ENCODE results near the gene KCNIP4. TPM values are rescaled to one million over a fixed set of nuclear protein-coding genes. Genes with fewer than 3 reads are reported as not detected.

Gene KCNIP4
- total and polyA plus RNA-seq, 2 experiments from 2014 or later, result 0.14 to 0.63 TPM

DNA sequence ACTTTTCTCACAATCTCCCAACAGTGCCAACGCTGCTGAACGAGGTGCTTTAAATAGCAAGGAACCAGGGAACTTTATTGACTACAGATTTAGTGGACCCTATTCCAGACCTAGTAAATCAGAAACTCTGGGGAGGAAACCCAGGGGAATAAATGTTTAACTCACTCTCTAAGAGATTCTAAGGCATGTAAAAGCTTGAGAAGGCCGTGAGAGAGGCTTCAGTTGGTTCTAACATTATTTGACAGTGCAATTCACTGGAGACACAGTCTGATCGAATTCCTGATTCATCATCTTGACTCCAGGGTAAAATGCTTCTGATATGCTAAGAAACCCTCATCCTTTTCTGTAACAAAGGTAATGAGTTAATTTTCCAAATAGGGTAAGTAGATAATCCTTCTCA lies 494.4 kb downstream of the KCNIP4 start:
- Histone ChIP-seq H3K27ac (ENCODE audit: low read depth) (no peak overlapping the region), H3K79me2 (replicated peaks; ENCODE audit: insufficient read depth) (no peaks in the 10 kb centered on the region), H3K9me2 (ENCODE audit: insufficient read depth) (no peaks in the 10 kb centered on the region), H3K36me3 (ENCODE audit: insufficient read depth) (no peaks in the 10 kb centered on the region), H3K4me2 (no peak overlapping the region), H4K20me1 (replicated peaks; ENCODE audit: insufficient read depth) (no peaks in the 10 kb centered on the region), H3K4me3 (no peak overlapping the region), H3F3A (replicated peaks; ENCODE audit: low read depth) (no peaks in the 10 kb centered on the region), H3K4me1 (ENCODE audit: insufficient read depth) (no peaks in the 10 kb centered on the region), H2AFZ (no peak overlapping the region; the same call in 1 of the 2 replicates), H3K27me3 (ENCODE audit: insufficient read depth) (no peaks in the 10 kb centered on the region)
- ATAC-seq, result no peak
- DNase-seq (ENCODE audit: low spot score), result no peak
- Mint-ChIP-seq H3K4me3 (no peak overlapping the region), H3K4me1 (no peaks in the 10 kb centered on the region), H3K27ac (no peak overlapping the region), H3K36me3 (ENCODE audit: low read depth) (no peaks in the 10 kb centered on the region), H3K27me3 (ENCODE audit: insufficient read depth, low read depth, poor library complexity) (no peaks in the 10 kb centered on the region), H3K9me3 (no peaks in the 10 kb centered on the region)
- TF ChIP-seq EZH2phosphoT487 (IDR thresholded peaks at IDR 0.05; ENCODE audit: unreplicated experiment), result no peak

DNA sequence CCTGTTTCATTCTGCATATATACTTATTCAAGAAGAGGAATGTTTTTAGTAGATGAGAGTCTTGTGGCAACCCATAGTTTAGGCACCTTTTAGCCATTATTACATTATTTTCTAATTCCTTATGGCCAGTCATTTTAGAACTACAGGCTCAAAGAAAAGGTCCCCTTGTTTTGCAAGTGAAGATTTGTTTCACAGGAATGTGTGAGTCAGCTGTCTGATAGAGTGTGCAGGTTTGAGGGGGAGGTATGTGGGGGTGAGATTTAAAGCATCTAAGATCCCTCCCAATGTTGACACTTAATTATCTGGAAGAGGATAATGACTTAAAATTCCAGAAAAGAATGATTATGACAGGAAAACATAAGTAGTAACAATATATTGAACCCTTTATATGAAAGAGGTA lies 495.6 kb downstream of the KCNIP4 start:
- no peak for DNase-seq (ENCODE audit: low spot score)
- Mint-ChIP-seq H3K27ac (no peak overlapping the region), H3K27me3 (ENCODE audit: insufficient read depth, low read depth, poor library complexity) (no peaks in the 10 kb centered on the region), H3K4me3 (no peak overlapping the region), H3K4me1 (no peaks in the 10 kb centered on the region), H3K36me3 (ENCODE audit: low read depth) (no peaks in the 10 kb centered on the region), H3K9me3 (no peaks in the 10 kb centered on the region)
- H3K4me1 ChIP-seq (ENCODE audit: insufficient read depth), result no peaks in the 10 kb centered on the region
- H3K27ac ChIP-seq (ENCODE audit: low read depth), result no peak overlapping the region
- no peak overlapping the region for H2AFZ ChIP-seq
- no peak for ATAC-seq
- H3K36me3 ChIP-seq (ENCODE audit: insufficient read depth), result no peaks in the 10 kb centered on the region
- H3K4me2 ChIP-seq, result no peak overlapping the region
- H3K4me3 ChIP-seq, result no peak overlapping the region
- no peaks in the 10 kb centered on the region for H4K20me1 ChIP-seq (replicated peaks; ENCODE audit: insufficient read depth)
- no peaks in the 10 kb centered on the region for H3K79me2 ChIP-seq (replicated peaks; ENCODE audit: insufficient read depth)
- no peaks in the 10 kb centered on the region for H3K27me3 ChIP-seq (ENCODE audit: insufficient read depth)
- H3F3A ChIP-seq (replicated peaks; ENCODE audit: low read depth), result no peaks in the 10 kb centered on the region
- H3K9me2 ChIP-seq (ENCODE audit: insufficient read depth), result no peaks in the 10 kb centered on the region
- TF ChIP-seq ZNF114 (CRISPR knock-in tag; IDR thresholded peaks at IDR 0.05), result no peak
- TF ChIP-seq CREB1 (CRISPR knock-in tag; IDR thresholded peaks at IDR 0.05; ENCODE audit: low read depth), result no peak
- TF ChIP-seq EZH2 (IDR thresholded peaks at IDR 0.05; ENCODE audit: low read depth, unreplicated experiment), result no peak
- no peak for TF ChIP-seq STAT1 (IDR thresholded peaks at IDR 0.05; ENCODE audit: unreplicated experiment)
- TF ChIP-seq, protein P1, sequence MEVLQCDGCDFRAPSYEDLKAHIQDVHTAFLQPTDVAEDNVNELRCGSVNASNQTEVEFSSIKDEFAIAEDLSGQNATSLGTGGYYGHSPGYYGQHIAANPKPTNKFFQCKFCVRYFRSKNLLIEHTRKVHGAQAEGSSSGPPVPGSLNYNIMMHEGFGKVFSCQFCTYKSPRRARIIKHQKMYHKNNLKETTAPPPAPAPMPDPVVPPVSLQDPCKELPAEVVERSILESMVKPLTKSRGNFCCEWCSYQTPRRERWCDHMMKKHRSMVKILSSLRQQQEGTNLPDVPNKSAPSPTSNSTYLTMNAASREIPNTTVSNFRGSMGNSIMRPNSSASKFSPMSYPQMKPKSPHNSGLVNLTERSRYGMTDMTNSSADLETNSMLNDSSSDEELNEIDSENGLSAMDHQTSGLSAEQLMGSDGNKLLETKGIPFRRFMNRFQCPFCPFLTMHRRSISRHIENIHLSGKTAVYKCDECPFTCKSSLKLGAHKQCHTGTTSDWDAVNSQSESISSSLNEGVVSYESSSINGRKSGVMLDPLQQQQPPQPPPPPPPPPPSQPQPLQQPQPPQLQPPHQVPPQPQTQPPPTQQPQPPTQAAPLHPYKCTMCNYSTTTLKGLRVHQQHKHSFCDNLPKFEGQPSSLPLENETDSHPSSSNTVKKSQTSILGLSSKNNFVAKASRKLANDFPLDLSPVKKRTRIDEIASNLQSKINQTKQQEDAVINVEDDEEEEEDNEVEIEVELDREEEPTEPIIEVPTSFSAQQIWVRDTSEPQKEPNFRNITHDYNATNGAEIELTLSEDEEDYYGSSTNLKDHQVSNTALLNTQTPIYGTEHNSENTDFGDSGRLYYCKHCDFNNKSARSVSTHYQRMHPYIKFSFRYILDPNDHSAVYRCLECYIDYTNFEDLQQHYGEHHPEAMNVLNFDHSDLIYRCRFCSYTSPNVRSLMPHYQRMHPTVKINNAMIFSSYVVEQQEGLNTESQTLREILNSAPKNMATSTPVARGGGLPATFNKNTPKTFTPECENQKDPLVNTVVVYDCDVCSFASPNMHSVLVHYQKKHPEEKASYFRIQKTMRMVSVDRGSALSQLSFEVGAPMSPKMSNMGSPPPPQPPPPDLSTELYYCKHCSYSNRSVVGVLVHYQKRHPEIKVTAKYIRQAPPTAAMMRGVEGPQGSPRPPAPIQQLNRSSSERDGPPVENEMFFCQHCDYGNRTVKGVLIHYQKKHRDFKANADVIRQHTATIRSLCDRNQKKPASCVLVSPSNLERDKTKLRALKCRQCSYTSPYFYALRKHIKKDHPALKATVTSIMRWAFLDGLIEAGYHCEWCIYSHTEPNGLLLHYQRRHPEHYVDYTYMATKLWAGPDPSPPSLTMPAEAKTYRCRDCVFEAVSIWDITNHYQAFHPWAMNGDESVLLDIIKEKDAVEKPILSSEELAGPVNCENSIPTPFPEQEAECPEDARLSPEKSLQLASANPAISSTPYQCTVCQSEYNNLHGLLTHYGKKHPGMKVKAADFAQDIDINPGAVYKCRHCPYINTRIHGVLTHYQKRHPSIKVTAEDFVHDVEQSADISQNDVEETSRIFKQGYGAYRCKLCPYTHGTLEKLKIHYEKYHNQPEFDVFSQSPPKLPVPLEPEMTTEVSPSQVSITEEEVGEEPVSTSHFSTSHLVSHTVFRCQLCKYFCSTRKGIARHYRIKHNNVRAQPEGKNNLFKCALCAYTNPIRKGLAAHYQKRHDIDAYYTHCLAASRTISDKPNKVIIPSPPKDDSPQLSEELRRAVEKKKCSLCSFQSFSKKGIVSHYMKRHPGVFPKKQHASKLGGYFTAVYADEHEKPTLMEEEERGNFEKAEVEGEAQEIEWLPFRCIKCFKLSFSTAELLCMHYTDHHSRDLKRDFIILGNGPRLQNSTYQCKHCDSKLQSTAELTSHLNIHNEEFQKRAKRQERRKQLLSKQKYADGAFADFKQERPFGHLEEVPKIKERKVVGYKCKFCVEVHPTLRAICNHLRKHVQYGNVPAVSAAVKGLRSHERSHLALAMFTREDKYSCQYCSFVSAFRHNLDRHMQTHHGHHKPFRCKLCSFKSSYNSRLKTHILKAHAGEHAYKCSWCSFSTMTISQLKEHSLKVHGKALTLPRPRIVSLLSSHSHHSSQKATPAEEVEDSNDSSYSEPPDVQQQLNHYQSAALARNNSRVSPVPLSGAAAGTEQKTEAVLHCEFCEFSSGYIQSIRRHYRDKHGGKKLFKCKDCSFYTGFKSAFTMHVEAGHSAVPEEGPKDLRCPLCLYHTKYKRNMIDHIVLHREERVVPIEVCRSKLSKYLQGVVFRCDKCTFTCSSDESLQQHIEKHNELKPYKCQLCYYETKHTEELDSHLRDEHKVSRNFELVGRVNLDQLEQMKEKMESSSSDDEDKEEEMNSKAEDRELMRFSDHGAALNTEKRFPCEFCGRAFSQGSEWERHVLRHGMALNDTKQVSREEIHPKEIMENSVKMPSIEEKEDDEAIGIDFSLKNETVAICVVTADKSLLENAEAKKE (CRISPR knock-in tag; IDR thresholded peaks at IDR 0.05), result no peak
- TF ChIP-seq, protein P2, sequence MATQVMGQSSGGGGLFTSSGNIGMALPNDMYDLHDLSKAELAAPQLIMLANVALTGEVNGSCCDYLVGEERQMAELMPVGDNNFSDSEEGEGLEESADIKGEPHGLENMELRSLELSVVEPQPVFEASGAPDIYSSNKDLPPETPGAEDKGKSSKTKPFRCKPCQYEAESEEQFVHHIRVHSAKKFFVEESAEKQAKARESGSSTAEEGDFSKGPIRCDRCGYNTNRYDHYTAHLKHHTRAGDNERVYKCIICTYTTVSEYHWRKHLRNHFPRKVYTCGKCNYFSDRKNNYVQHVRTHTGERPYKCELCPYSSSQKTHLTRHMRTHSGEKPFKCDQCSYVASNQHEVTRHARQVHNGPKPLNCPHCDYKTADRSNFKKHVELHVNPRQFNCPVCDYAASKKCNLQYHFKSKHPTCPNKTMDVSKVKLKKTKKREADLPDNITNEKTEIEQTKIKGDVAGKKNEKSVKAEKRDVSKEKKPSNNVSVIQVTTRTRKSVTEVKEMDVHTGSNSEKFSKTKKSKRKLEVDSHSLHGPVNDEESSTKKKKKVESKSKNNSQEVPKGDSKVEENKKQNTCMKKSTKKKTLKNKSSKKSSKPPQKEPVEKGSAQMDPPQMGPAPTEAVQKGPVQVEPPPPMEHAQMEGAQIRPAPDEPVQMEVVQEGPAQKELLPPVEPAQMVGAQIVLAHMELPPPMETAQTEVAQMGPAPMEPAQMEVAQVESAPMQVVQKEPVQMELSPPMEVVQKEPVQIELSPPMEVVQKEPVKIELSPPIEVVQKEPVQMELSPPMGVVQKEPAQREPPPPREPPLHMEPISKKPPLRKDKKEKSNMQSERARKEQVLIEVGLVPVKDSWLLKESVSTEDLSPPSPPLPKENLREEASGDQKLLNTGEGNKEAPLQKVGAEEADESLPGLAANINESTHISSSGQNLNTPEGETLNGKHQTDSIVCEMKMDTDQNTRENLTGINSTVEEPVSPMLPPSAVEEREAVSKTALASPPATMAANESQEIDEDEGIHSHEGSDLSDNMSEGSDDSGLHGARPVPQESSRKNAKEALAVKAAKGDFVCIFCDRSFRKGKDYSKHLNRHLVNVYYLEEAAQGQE (IDR thresholded peaks at IDR 0.05; ENCODE audit: unreplicated experiment), result no peak
- TF ChIP-seq EZH2phosphoT487 (IDR thresholded peaks at IDR 0.05; ENCODE audit: unreplicated experiment), result no peak
- TF ChIP-seq JUNB (IDR thresholded peaks at IDR 0.05; ENCODE audit: unreplicated experiment), result no peak
- no peak for TF ChIP-seq POLR2AphosphoS5 (IDR thresholded peaks at IDR 0.05; ENCODE audit: low read depth)
- TF ChIP-seq ZNF331 (CRISPR knock-in tag; IDR thresholded peaks at IDR 0.05; ENCODE audit: low read depth), result no peak
- TF ChIP-seq, protein P3, sequence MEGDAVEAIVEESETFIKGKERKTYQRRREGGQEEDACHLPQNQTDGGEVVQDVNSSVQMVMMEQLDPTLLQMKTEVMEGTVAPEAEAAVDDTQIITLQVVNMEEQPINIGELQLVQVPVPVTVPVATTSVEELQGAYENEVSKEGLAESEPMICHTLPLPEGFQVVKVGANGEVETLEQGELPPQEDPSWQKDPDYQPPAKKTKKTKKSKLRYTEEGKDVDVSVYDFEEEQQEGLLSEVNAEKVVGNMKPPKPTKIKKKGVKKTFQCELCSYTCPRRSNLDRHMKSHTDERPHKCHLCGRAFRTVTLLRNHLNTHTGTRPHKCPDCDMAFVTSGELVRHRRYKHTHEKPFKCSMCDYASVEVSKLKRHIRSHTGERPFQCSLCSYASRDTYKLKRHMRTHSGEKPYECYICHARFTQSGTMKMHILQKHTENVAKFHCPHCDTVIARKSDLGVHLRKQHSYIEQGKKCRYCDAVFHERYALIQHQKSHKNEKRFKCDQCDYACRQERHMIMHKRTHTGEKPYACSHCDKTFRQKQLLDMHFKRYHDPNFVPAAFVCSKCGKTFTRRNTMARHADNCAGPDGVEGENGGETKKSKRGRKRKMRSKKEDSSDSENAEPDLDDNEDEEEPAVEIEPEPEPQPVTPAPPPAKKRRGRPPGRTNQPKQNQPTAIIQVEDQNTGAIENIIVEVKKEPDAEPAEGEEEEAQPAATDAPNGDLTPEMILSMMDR (conservative IDR thresholded peaks at IDR 0.05; ENCODE audit: low read depth in 2 of 2), result no peak
- no peak for TF ChIP-seq NANOG (IDR thresholded peaks at IDR 0.05; ENCODE audit: borderline replicate concordance)
